HepG2 (cell line): ENCODE results near the gene POLN. TPM values are rescaled to one million over a fixed set of nuclear protein-coding genes. Genes with fewer than 3 reads are reported as not detected.

Source experiments
- ATAC-seq: fragments of 200-7000 bp; cut with Tn5 transposase; 3 replicates; pipeline ENCODE4 v1.9.1; 2020; ENCODE audit warnings: mild to moderate bottlenecking, moderate library complexity
- BruUV-seq: library from RNA; stranded (reverse); fragments of 400-500 nt; replicated peaks from 2 replicates; lab custom pipeline; 2021; lab: Mats Ljungman, UMichigan
- CTCF ChIA-PET: fragments of 300-600 bp; formaldehyde crosslinking; extraction: SDS; loops from one replicate; lab custom pipeline; 2021; ENCODE audit warnings: low total read pairs, inconsistent platforms, low intra/inter-chr PET ratio; lab: Yijun Ruan, JAX
- POLR2A ChIA-PET: fragments of 350-600 bp; sonication (Branson Sonifier 250); formaldehyde crosslinking; loops from one replicate; lab custom pipeline; 2020; ENCODE audit warnings: antibody characterized with exemption, inconsistent platforms; lab: Yijun Ruan, JAX
- DNase-seq: peaks from one replicate; pipeline ENCODE4 v3.0.0-alpha.2; 2015; ENCODE audit warnings: low spot score
- FAIRE-seq: peaks from 3 replicates; lab custom pipeline; 2011; peaks lifted over from hg19 to GRCh38; lab: Jason Lieb, UNC
- H2AFZ ChIP-seq: one replicate; pipeline ENCODE4 v1.6.1; 2011; ENCODE audit warnings: low read length, inconsistent platforms
- H3K27ac ChIP-seq: fragments of 300-600 bp; 3 replicates; pipeline ENCODE4 v1.8.0; 2011; ENCODE audit warnings: mixed run types, mild to moderate bottlenecking, mixed read lengths, low read length, inconsistent platforms; ENCODE audit not compliant: insufficient read depth; ENCODE audit errors: extremely low read length
- H3K27me3 ChIP-seq, 2 experiments: fragments of 200-600 bp in 1 of 2; 2 replicates in 1 of 2; 3 replicates in 1 of 2; pipeline versions ENCODE4 v1.6.0 to v1.8.0; 2011; ENCODE audit warnings: low read length in 2 of 2, mild to moderate bottlenecking in 2 of 2, moderate library complexity in 2 of 2, inconsistent platforms in 1 of 2; ENCODE audit not compliant: insufficient read depth in 2 of 2, control insufficient read depth in 1 of 2
- H3K36me3 ChIP-seq, 2 experiments: fragments of 200-600 bp in 1 of 2; replicated peaks in 1 of 2; 2 replicates in 1 of 2; 3 replicates in 1 of 2; pipeline versions ENCODE4 v1.5.1 to v1.8.0; 2011; ENCODE audit warnings: low read length in 2 of 2, inconsistent platforms in 1 of 2; ENCODE audit not compliant: insufficient read depth in 2 of 2, control insufficient read depth in 1 of 2
- H3K4me1 ChIP-seq: 2 replicates; pipeline ENCODE4 v1.5.1; 2012; ENCODE audit warnings: low read length, inconsistent platforms; ENCODE audit not compliant: insufficient read depth
- H3K4me2 ChIP-seq: 2 replicates; pipeline ENCODE4 v1.6.0; 2011; ENCODE audit warnings: low read depth, low read length, inconsistent platforms
- H3K4me3 ChIP-seq, 3 experiments: fragments of 200-600 bp in 1 of 3; sonication (generic), shearing (Covaris generic) in 1 of 3; replicated peaks in 1 of 3; 2 replicates each; pipeline ENCODE4 v1.5.1; 2011 to 2016; ENCODE audit warnings: low read length in 3 of 3, inconsistent platforms in 2 of 3, low read depth in 2 of 3, mild to moderate bottlenecking in 2 of 3, control low read depth in 1 of 3, mixed read lengths in 1 of 3; ENCODE audit not compliant: insufficient read depth in 1 of 3
- H3K79me2 ChIP-seq: one replicate; pipeline ENCODE4 v1.6.1; 2011; ENCODE audit warnings: low read length, inconsistent platforms; ENCODE audit not compliant: insufficient read depth
- H3K9ac ChIP-seq: 2 replicates; pipeline ENCODE4 v1.6.0; 2011; ENCODE audit warnings: mild to moderate bottlenecking, low read depth, low read length, inconsistent platforms; ENCODE audit not compliant: insufficient read depth
- H3K9me3 ChIP-seq: 2 replicates; pipeline ENCODE4 v1.5.1; 2012; ENCODE audit warnings: mild to moderate bottlenecking, low read length
- H4K20me1 ChIP-seq: 2 replicates; pipeline ENCODE4 v1.6.0; 2011; ENCODE audit warnings: inconsistent platforms, mild to moderate bottlenecking, low read length, moderate library complexity; ENCODE audit not compliant: insufficient read depth
- CENPX ChIP-seq: sonication (generic); formaldehyde crosslinking; IDR thresholded peaks from 2 replicates; pipeline ENCODE4 v1.9.0; 2021; ENCODE audit warnings: mild to moderate bottlenecking, missing genetic modification reagents, moderate library complexity
- PBX3 ChIP-seq: sonication (generic); formaldehyde crosslinking; IDR thresholded peaks from 2 replicates; pipeline ENCODE4 v1.8.1; 2023; ENCODE audit warnings: missing genetic modification reagents, inconsistent platforms, borderline replicate concordance
- PHF8 ChIP-seq: sonication (generic); formaldehyde crosslinking; IDR thresholded peaks from 2 replicates; pipeline ENCODE4 v1.5.0; 2020; ENCODE audit warnings: missing genetic modification reagents
- RAD21 ChIP-seq: fragments of 450-650 bp; formaldehyde crosslinking; IDR thresholded peaks from 2 replicates; pipeline ENCODE4 v1.5.0; 2020; ENCODE audit warnings: mild to moderate bottlenecking
- SMYD3 ChIP-seq: sonication (generic); formaldehyde crosslinking; IDR thresholded peaks from 2 replicates; pipeline ENCODE4 v1.8.1; 2023; ENCODE audit warnings: mild to moderate bottlenecking, missing genetic modification reagents
- UBTF ChIP-seq: sonication (generic); formaldehyde crosslinking; IDR thresholded peaks from 2 replicates; pipeline ENCODE4 v1.4.0; 2020; ENCODE audit warnings: mild to moderate bottlenecking, missing genetic modification reagents
- ZNF136 ChIP-seq: sonication (generic); formaldehyde crosslinking; IDR thresholded peaks from 2 replicates; pipeline ENCODE4 v1.8.1; 2022; ENCODE audit warnings: low read depth, mild to moderate bottlenecking, moderate library complexity, missing genetic modification reagents
- ZNF34 ChIP-seq: sonication (generic); formaldehyde crosslinking; IDR thresholded peaks from 2 replicates; pipeline ENCODE4 v1.4.0; 2020; ENCODE audit warnings: mild to moderate bottlenecking, missing genetic modification reagents, borderline replicate concordance
- ZNF431 ChIP-seq: sonication (generic); formaldehyde crosslinking; IDR thresholded peaks from 2 replicates; pipeline ENCODE4 v1.9.0; 2022; ENCODE audit warnings: missing genetic modification reagents, low read depth, mild to moderate bottlenecking, borderline replicate concordance
- ZNF44 ChIP-seq: sonication (generic); formaldehyde crosslinking; IDR thresholded peaks from 2 replicates; pipeline ENCODE4 v1.5.1; 2020; ENCODE audit warnings: mild to moderate bottlenecking, missing genetic modification reagents
- WGBS: methylation state at CpG from one replicate; pipeline ENCODE4 v1.1.6; 2017; ENCODE audit warnings: low lambda C conversion rate; 5-methylcytosine and 5-hydroxymethylcytosine counted together
- in situ Hi-C: cut with HindIII; loops from 2 replicates; pipeline ENCODE4 v1.10.0; 2017; ENCODE audit warnings: low pct_unique_long_range_greater_than_20kb; ENCODE audit not compliant: extremely low pct_ligation_motif_present
- intact Hi-C: fragments of 100-400 bp; cut with micrococcal nuclease; formaldehyde crosslinking; loops from one replicate; pipeline ENCODE4 v1.10.0; 2022; ENCODE audit not compliant: unreplicated experiment
- polyA plus RNA-seq, 8 experiments: library from polyadenylated mRNA; depleted of rRNA in 3 of 8; stranded (reverse) in 7 of 8; unstranded in 1 of 8; fragments of >200 nt; fragmentation: Illumina TruSeq in 4 of 8; extraction: Trizol in 4 of 8; gene quantifications; 2 replicates each; pipeline versions ENCODE4 v1.2.1 to v1.2.3, GENCODE V29; 2011 to 2016; ENCODE audit warnings: low read depth in 4 of 8, missing spikeins in 1 of 8, mixed read lengths in 1 of 8; ENCODE audit not compliant: insufficient read depth in 1 of 8
- total RNA-seq, 5 experiments: library from RNA; depleted of rRNA; stranded (reverse); fragments of >200 nt; fragmentation: Illumina TruSeq; extraction: Trizol; gene quantifications; 2 replicates each; pipeline ENCODE4 v1.2.3, GENCODE V29; 2016; ENCODE audit warnings: low read depth in 1 of 5

The POLN gene
- total and polyA plus RNA-seq, 2 of the 13 experiments (the other 11 are each of a cell fraction or from before 2014, with no cell fraction given): 0.93 to 1.5 TPM

- TF ChIP-seq ZNF431 (CRISPR knock-in tag) (no peak), ZNF136 (CRISPR knock-in tag) (no peak), PBX3 (no peak), SMYD3 (CRISPR knock-in tag) (no peak)
Measured at GRCh38 chr4:2266181-2266580, 24.3 kb upstream of the POLN start (continued).

- BruUV-seq: no TSS peak
- POLR2A ChIA-PET: no interaction called here
- TF ChIP-seq RAD21 (CRISPR knock-in tag) (no peak), UBTF (CRISPR knock-in tag) (0 out of 2 replicates have a peak, but pooled peaks have one; percentile 23), PHF8 (CRISPR knock-in tag) (no peak), CENPX (CRISPR knock-in tag) (no peak), ZNF44 (CRISPR knock-in tag) (no peak), ZNF34 (CRISPR knock-in tag) (no peak)
- TF ChIP-seq, all 625 proteins: peak for 1
- Histone ChIP-seq H3K27me3 (peaks cover 17 to 58% of the 10 kb centered on the region in 2 experiments; a peak in 4 of 5 replicates), H3K4me1 (peaks cover 18% of the 10 kb centered on the region), H3K9me3 (no peaks in the 10 kb centered on the region), H3K9ac (no peak overlapping the region), H3K36me3 (no peaks in the 10 kb centered on the region), H3K4me2 (no peak overlapping the region), H3K79me2 (peaks cover 6% of the 10 kb centered on the region), H3K4me3 (no peak overlapping the region), H4K20me1 (no peaks in the 10 kb centered on the region), H2AFZ (no peak overlapping the region), H3K27ac (no peak overlapping the region)
- intact Hi-C loops (no loop called here), in situ Hi-C loops (no loop called here)
- ATAC-seq (no peak), FAIRE-seq (no peak), DNase-seq (no peak)
- CTCF ChIA-PET: no interaction called here
- WGBS: 29% methylated on average over 7 of the region's 19 CpGs
Measured at GRCh38 chr4:2265113-2266110, 23.5 kb upstream of the POLN start.
